IMR-90 (cell line): ENCODE measurements around the gene CD6. TPM values are rescaled to one million over a fixed set of nuclear protein-coding genes. Genes with fewer than 3 reads are reported as not detected.

ENCODE experiments used
- ATAC-seq: fragments of 200-7000 bp; cut with Tn5 transposase; 2 replicates; pipeline ENCODE4 v1.9.1; 2020; ENCODE audit warnings: low read depth, mild to moderate bottlenecking, moderate library complexity
- BruUV-seq: library from RNA; stranded (reverse); fragments of 400-500 nt; replicated peaks from 2 replicates; lab custom pipeline; 2021; lab: Mats Ljungman, UMichigan
- CTCF ChIA-PET: fragments of 300-600 bp; formaldehyde crosslinking; extraction: SDS; loops from one replicate; lab custom pipeline; 2021; ENCODE audit warnings: antibody characterized with exemption; lab: Yijun Ruan, JAX
- POLR2A ChIA-PET: fragments of 300-600 bp; sonication (Branson Sonifier 250); formaldehyde crosslinking; loops from one replicate; lab custom pipeline; 2022; ENCODE audit warnings: antibody characterized with exemption; ENCODE audit not compliant: unreplicated experiment; lab: Charles Lee
- DNase-seq: peaks from one replicate; pipeline ENCODE4 v3.0.0; 2013
- H2AFZ ChIP-seq: replicated peaks from 2 replicates; pipeline ENCODE3; 2013; ENCODE audit warnings: low read length, mild to moderate bottlenecking; ENCODE audit not compliant: poor library complexity
- H2AK5ac ChIP-seq: 2 replicates; pipeline ENCODE4 v1.6.1; 2013; ENCODE audit warnings: low read depth, low read length, inconsistent platforms
- H2AK9ac ChIP-seq: replicated peaks from 2 replicates; pipeline ENCODE3; 2013; ENCODE audit warnings: mild to moderate bottlenecking, low read depth, low read length, moderate library complexity; ENCODE audit not compliant: poor library complexity
- H2BK120ac ChIP-seq: 2 replicates; pipeline ENCODE4 v1.6.1; 2013; ENCODE audit warnings: low read depth, low read length, inconsistent platforms
- H2BK15ac ChIP-seq: 3 replicates; pipeline ENCODE4 v1.6.1; 2013; ENCODE audit warnings: low read depth, low read length, inconsistent platforms
- H2BK20ac ChIP-seq: 2 replicates; pipeline ENCODE4 v1.6.1; 2013; ENCODE audit warnings: low read depth, mild to moderate bottlenecking, inconsistent platforms, low read length, moderate library complexity
- H2BK5ac ChIP-seq: 2 replicates; pipeline ENCODE4 v1.6.1; 2013; ENCODE audit warnings: mild to moderate bottlenecking, low read depth, low read length, inconsistent platforms; ENCODE audit not compliant: poor library complexity, severe bottlenecking
- H3K14ac ChIP-seq: replicated peaks from 2 replicates; pipeline ENCODE4 v1.6.1; 2013; ENCODE audit warnings: low read depth, low read length, inconsistent platforms
- H3K18ac ChIP-seq: 2 replicates; pipeline ENCODE4 v1.6.1; 2013; ENCODE audit warnings: low read depth, low read length, control low read depth
- H3K23ac ChIP-seq: 2 replicates; pipeline ENCODE4 v1.6.1; 2013; ENCODE audit warnings: low read depth, low read length, inconsistent platforms
- H3K27ac ChIP-seq: 2 replicates; pipeline ENCODE4 v1.5.1; 2013; ENCODE audit warnings: mild to moderate bottlenecking, control low read depth, low read length; ENCODE audit not compliant: insufficient read depth
- H3K27me3 ChIP-seq: 2 replicates; pipeline ENCODE4 v1.6.1; 2013; ENCODE audit warnings: low read length; ENCODE audit not compliant: control insufficient read depth, insufficient read depth
- H3K36me3 ChIP-seq: 2 replicates; pipeline ENCODE4 v1.6.1; 2013; ENCODE audit warnings: low read length, mixed read lengths; ENCODE audit not compliant: control insufficient read depth, insufficient read depth
- H3K4ac ChIP-seq: 2 replicates; pipeline ENCODE4 v1.6.1; 2013; ENCODE audit warnings: low read depth, low read length, inconsistent platforms
- H3K4me1 ChIP-seq: 2 replicates; pipeline ENCODE4 v1.6.1; 2013; ENCODE audit warnings: low read length, mixed read lengths; ENCODE audit not compliant: control insufficient read depth, insufficient read depth
- H3K4me2 ChIP-seq: 2 replicates; pipeline ENCODE4 v1.6.1; 2013; ENCODE audit warnings: low read depth, mild to moderate bottlenecking, control low read depth, low read length, moderate library complexity
- H3K4me3 ChIP-seq: 2 replicates; pipeline ENCODE4 v1.5.1; 2013; ENCODE audit warnings: low read depth, mild to moderate bottlenecking, control low read depth, low read length, moderate library complexity; ENCODE audit not compliant: insufficient read depth
- H3K56ac ChIP-seq: 2 replicates; pipeline ENCODE4 v1.6.1; 2013; ENCODE audit warnings: low read length, inconsistent platforms; ENCODE audit not compliant: insufficient read depth; ENCODE audit errors: extremely low read depth
- H3K79me1 ChIP-seq, 2 experiments: 2 replicates each; pipeline ENCODE4 v1.6.1; 2013; ENCODE audit warnings: low read length in 2 of 2, inconsistent platforms in 1 of 2, low read depth in 1 of 2
- H3K9ac ChIP-seq: 2 replicates; pipeline ENCODE4 v1.6.1; 2013; ENCODE audit warnings: low read depth, low read length, control low read depth
- H3K9me1 ChIP-seq: 2 replicates; pipeline ENCODE4 v1.6.1; 2013; ENCODE audit warnings: low read length, inconsistent platforms; ENCODE audit not compliant: insufficient read depth
- H3K9me3 ChIP-seq: 2 replicates; pipeline ENCODE4 v1.6.1; 2013; ENCODE audit warnings: low read length; ENCODE audit not compliant: control insufficient read depth, insufficient read depth
- H4K20me1 ChIP-seq: 2 replicates; pipeline ENCODE4 v1.6.1; 2013; ENCODE audit warnings: low read length, inconsistent platforms; ENCODE audit not compliant: insufficient read depth
- H4K5ac ChIP-seq: 2 replicates; pipeline ENCODE4 v1.6.1; 2013; ENCODE audit warnings: mild to moderate bottlenecking, low read depth, low read length, control low read depth
- H4K8ac ChIP-seq, 2 experiments: 2 replicates each; pipeline ENCODE4 v1.6.1; 2013; ENCODE audit warnings: low read depth in 2 of 2, low read length in 2 of 2, control low read depth in 1 of 2, inconsistent platforms in 1 of 2
- H4K91ac ChIP-seq: 2 replicates; pipeline ENCODE4 v1.6.1; 2013; ENCODE audit warnings: low read depth, low read length, inconsistent platforms; ENCODE audit not compliant: insufficient read depth
- CTCF ChIP-seq: conservative IDR thresholded peaks from 2 replicates; pipeline ENCODE4 v1.5.1; 2012; ENCODE audit warnings: mild to moderate bottlenecking, low read depth, low read length, improper control_type of control experiment
- MAZ ChIP-seq: IDR thresholded peaks from 2 replicates; pipeline ENCODE4 v1.6.1; 2012; ENCODE audit warnings: low read depth, mild to moderate bottlenecking, low read length, improper control_type of control experiment, moderate library complexity, borderline replicate concordance
- MXI1 ChIP-seq: IDR thresholded peaks from 2 replicates; pipeline ENCODE4 v1.6.1; 2012; ENCODE audit warnings: low read depth, mild to moderate bottlenecking, low read length, moderate library complexity, borderline replicate concordance
- POLR2A ChIP-seq: IDR thresholded peaks from 2 replicates; pipeline ENCODE4 v1.6.1; 2012; ENCODE audit warnings: mild to moderate bottlenecking, low read depth, low read length
- SMC3 ChIP-seq: fragments of 150-350 bp; IDR thresholded peaks from 2 replicates; pipeline ENCODE4 v1.6.1; 2016; ENCODE audit warnings: low read depth, mild to moderate bottlenecking, antibody characterized with exemption, low read length, moderate library complexity
- USF2 ChIP-seq: fragments of 150-350 bp; IDR thresholded peaks from 2 replicates; pipeline ENCODE4 v1.6.1; 2017; ENCODE audit warnings: mild to moderate bottlenecking, antibody characterized with exemption, low read length, low read depth
- WGBS, 2 experiments: methylation state at CpG; one replicate each; pipeline versions ENCODE4 v1.1.5 to v1.1.7; 2013; ENCODE audit warnings: missing lambda C conversion rate in 2 of 2; ENCODE audit not compliant: insufficient read length in 1 of 2; ENCODE audit errors: extremely low coverage in 2 of 2; 5-methylcytosine and 5-hydroxymethylcytosine counted together
- dilution Hi-C: fragments of 300-500 bp; cut with HindIII; formaldehyde crosslinking; loops from one replicate; pipeline ENCODE4 v1.14.3; 2018; ENCODE audit warnings: low sequenced_read_pairs; ENCODE audit not compliant: unreplicated experiment
- in situ Hi-C: fragments of 300-500 bp; cut with MboI; formaldehyde crosslinking; loops from 3 replicates; pipeline ENCODE4 v1.14.3; 2019; ENCODE audit warnings: low sequenced_read_pairs, inconsistent platforms, mixed read lengths
- intact Hi-C: fragments of 100-400 bp; cut with micrococcal nuclease; formaldehyde crosslinking; loops from 2 replicates; pipeline ENCODE4 v1.10.0; 2022
- polyA plus RNA-seq, 3 experiments: library from polyadenylated mRNA; depleted of rRNA; stranded (reverse); fragments of >200 nt; gene quantifications; 2 replicates each; pipeline ENCODE4 v1.2.3, GENCODE V29; 2012; ENCODE audit warnings: low replicate concordance in 1 of 3
- total RNA-seq: library from RNA; depleted of rRNA; stranded (reverse); fragments of >200 nt; gene quantifications from 2 replicates; pipeline ENCODE4 v1.2.3, GENCODE V29; 2012

CD6 gene
- total and polyA plus RNA-seq, 2 of the 4 experiments (the other 2 are of a cell fraction), result not detected

GRCh38 chr11:61049859-61050258 lies 78.4 kb downstream of the CD6 start:
- Histone ChIP-seq H3K9me1 (no peaks in the 10 kb centered on the region), H3K4me2 (no peak overlapping the region), H2AK5ac (no peak overlapping the region), H2BK15ac (no peak overlapping the region), H2BK20ac (no peak overlapping the region), H3K27me3 (peaks cover 47% of the 10 kb centered on the region), H4K8ac (no peak overlapping the region), H2AK9ac (no peak overlapping the region), H3K23ac (no peak overlapping the region), H3K4me1 (no peaks in the 10 kb centered on the region), H2BK5ac (no peak overlapping the region), H4K20me1 (no peaks in the 10 kb centered on the region), H3K9ac (no peak overlapping the region), H3K79me1 (no peaks in the 10 kb centered on the region), H3K27ac (no peak overlapping the region), H3K9me3 (no peaks in the 10 kb centered on the region), H3K18ac (no peak overlapping the region), H4K5ac (no peak overlapping the region), H2AFZ (no peak overlapping the region), H3K56ac (no peak overlapping the region), H3K36me3 (no peaks in the 10 kb centered on the region), H3K4me3 (no peak overlapping the region), H2BK120ac (no peak overlapping the region), H3K4ac (no peak overlapping the region), H3K14ac (no peak overlapping the region), H4K91ac (no peak overlapping the region)
- ChIA-PET CTCF (no interaction called here), POLR2A (no interaction called here)
- ATAC-seq (no peak), DNase-seq (no peak)
- intact Hi-C loops (no loop called here), dilution Hi-C loops (no loop called here), in situ Hi-C loops (no loop called here)
- no TSS peak for BruUV-seq
- TF ChIP-seq USF2, result no peak
- no peak for TF ChIP-seq MAZ
- no peak for TF ChIP-seq POLR2A
- no peak for TF ChIP-seq MXI1
- no peak for TF ChIP-seq CTCF
- TF ChIP-seq SMC3, result no peak
- WGBS, 2 experiments, result no CpG with 5 or more reads among the region's 2 CpGs
